HG03108 (cell line): Measurements from ENCODE around the gene COL27A1.

Source experiments
- ATAC-seq: cut with Tn5 transposase; IDR thresholded peaks from one replicate; pipeline ENCODE4 v1.9.1; 2021; ENCODE audit warnings: moderate library complexity; ENCODE audit not compliant: unreplicated experiment

The COL27A1 gene

DNA sequence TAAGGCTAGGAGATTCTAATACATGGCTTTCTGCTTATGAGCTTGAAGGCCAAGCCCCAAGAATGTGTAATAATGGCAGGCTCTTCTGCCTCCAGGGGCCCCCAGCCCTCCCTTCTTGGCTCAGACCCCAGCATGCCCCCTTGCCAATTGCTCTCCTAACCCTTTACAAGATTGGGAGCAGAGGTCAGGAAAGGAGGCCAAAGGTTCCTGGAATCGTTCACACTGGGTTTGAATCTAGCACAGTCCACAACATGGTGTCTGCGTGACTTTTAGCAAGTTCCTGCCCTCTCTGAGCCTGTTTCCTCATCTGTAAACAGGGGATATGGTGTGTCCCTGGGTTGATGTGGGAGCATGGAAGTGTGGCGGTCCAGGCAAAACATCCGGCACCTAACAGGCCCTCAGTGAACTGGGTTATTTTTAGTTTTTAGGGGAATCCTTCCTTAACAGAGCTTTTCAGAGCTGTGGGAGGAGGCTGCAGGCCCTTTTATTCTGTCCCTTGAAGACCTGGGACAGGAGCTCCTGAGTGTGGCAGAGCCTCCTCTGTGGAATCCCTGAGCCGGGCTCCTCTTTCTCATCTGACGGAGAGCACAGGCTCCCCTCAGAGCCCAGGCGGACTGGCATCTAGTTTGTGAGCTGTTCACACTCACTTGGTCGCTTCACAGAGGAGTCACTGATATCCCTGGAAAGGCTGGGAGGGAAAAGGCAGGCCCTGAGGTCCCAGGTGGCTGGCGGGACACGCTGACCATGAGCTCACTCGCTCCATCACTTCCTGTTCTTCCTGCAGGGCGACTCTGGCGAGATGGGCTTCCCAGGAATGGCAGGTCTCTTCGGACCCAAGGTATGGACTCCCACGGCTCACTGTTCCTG is 144.2 kb downstream of the COL27A1 start:
- no peak for ATAC-seq

- no peak for ATAC-seq
Observed at GRCh38 chr9:114300153-114300845, 145.0 kb downstream of the COL27A1 start.

DNA sequence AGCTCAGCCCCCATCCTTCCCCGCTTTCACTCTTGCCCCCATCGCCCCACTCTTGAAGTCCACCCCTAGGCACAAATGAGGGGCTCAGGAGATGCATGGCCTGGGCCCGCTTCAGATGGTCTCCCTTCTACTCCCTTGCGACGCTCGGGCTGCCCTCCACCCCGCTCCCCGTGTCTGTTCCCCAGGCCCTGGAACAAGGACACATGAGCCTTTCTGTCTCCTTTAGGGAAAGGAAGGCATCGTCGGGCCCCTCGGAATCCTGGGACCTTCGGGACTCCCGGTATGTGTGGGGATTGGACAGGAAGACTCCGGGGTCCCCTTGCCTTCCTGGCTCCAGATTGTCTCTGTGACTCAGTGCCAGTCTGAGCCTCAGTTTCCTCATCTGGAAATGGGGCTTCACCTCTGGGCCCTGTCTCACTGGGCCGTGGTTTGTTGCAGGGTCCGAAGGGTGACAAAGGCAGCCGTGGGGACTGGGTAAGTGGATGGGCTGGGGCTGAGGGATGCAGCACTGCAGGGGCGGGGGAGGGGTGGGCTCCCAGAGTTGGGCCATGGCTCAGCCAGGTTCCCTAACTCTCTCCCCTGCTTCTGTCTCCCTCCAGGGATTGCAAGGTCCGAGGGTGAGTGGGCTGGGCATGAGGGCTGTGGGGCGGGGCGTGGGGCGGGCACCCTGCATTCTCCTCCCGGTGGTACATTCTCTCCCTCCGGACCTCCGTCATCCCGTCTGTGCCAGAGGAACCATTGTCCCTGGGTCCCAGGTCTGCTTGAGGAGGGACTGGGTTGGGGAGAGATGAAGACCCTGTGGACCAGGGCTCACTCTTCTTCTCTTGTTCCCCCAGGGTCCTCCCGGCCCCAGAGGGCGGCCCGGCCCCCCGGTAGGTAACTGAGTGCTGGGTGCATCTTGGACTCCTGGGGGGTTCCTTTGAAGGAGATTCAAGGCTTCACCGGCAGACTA is 145.8 kb downstream of the COL27A1 start:
- ATAC-seq = no peak

GRCh38 chr9:114301798-114302565 is 146.6 kb downstream of the COL27A1 start:
- no peak for ATAC-seq

DNA sequence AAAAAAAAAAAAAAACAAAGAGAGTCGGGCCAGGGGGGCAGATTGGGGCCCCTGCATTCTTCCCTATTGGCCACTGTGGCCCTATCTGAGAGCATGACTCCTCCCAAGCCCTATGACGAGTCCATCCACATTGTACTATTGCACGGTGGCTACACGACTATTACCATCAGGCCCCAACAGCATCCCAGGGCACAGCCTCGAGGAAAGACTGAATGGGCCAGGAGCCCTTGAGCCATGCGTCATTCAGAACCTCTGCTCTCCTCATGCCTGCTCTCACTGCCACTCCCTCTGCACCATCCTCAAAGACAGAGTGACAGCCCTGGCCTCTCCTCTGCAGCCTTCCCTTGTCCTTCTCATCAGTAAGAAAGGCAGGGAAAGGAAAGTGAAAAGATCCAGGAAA is 147.4 kb downstream of the COL27A1 start:
- no peak for ATAC-seq

- no peak for ATAC-seq
Observed at GRCh38 chr9:114303571-114303970, 148.2 kb downstream of the COL27A1 start.

- ATAC-seq = no peak
Observed at GRCh38 chr9:114303977-114304376, 148.6 kb downstream of the COL27A1 start.

GRCh38 chr9:114304416-114305188 is 149.3 kb downstream of the COL27A1 start:
- ATAC-seq = no peak

GRCh38 chr9:114307899-114308267 is 152.5 kb downstream of the COL27A1 start:
- no peak for ATAC-seq

GRCh38 chr9:114308361-114308950 is 153.1 kb downstream of the COL27A1 start:
- ATAC-seq = no peak

- ATAC-seq = no peak
Observed at GRCh38 chr9:114309096-114309495, 153.8 kb downstream of the COL27A1 start.

DNA sequence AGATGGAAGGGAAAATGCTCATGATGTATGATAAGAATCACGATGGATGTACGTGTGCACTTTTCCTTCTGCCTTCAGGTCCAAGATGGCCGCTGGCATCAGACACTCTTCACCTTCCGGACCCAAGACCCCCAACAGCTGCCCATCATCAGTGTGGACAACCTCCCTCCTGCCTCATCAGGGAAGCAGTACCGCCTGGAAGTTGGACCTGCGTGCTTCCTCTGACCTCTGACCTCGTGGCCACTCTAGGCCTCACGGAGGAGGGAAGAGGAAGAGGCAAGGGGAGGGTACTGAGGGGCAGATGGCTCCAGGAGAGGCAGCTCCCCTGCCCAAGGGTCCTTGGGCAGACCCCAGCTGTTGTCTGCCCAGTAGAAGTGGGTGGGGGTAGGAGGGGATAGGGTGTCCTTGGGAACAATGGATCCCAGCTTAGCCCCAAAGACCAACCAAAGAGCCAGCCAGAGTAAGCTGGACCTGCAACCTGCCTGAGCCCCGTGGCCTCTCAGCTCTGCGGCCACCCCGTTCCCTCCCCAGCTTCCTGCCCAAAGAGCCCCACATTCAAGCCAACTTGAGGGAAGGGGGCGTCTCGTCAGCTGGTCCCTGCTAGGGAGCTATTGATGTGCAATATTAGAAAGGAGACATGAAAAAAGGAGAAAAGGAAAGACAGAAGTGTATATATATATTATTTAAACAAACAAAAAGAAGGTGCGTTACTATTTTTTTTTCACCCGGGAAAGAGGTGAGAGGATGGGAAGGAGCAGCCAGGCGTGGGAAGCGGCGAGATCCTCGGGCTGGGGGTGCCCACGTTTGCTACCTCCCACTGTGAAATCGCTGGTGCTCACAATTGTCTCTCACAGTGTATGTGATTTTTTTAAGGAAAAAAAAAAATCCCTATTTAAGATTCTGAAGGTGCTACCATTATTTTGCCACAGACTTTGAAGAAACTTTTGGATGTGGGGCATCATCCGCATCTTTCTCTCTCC is 155.4 kb downstream of the COL27A1 start:
- no peak for ATAC-seq

DNA sequence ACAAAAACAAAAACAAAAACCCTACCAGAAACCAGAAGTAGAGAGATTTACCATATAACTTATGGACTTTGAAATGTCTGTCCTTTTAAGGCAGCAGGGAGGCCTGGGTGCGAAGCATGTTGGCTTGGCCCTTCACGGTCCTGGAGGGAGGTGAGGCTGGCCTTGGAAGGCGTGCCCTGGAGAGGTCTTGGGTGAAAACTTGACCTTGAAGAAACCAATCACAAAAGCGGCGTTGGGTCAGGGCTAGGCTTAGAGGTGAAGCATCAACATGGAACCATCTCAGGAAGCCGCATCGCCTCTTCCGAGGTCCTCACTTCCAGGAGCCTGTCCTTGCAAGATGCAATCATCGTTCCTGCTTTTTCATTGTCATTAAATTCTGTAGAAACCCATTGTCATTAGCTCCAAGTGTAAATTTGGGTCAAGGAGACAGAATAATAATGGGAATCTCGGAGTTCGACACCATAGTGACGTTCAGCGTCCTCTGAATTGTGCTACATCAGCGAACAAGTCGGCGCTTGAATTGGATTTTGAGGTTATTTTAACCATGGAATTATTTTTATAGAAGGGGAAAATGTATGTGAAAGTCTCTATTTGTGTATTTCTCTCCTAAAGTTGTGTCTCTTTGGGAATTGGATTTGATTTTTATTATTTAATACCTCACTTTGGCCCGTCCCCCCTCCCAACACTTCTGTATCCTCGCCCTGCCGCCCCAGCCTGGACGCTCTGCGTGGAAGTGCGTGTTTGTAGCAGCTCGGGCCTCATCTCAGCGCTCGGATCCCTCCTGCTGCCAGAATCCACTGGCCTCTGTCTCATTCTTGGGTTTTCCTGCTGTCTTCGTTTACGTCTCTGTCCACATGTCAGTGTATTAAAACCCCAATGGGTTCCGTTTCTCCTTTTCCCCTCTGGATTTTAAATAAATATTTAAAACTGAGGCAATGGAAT is 156.5 kb downstream of the COL27A1 start:
- no peak for ATAC-seq

GRCh38 chr9:114312513-114312875 is 157.2 kb downstream of the COL27A1 start:
- no peak for ATAC-seq

DNA sequence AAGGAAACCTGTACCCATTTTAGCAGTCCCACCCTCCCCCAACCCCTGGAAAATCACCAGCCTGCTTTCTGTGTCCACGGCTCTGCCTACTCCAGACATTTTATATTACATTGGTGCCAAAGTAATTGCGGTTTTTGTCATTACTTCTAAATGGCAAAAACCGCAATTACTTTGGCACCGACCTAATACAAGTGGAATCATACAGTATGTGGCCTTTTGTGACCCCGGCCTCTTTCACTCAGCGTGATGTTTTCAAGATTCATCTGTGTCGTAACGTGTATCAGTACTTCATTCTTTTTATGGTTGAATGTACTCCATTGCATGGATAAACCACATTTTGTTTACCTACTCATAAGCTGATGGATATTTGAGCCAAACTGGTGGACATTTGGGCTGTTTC is 157.8 kb downstream of the COL27A1 start:
- no peak for ATAC-seq

GRCh38 chr9:114314256-114314867 is 159.0 kb downstream of the COL27A1 start:
- ATAC-seq = no peak
